Osteocyte (in vitro differentiated cells): ENCODE data around the gene CREB3L1. TPM values are rescaled to one million over a fixed set of nuclear protein-coding genes. Genes with fewer than 3 reads are reported as not detected.

Experiments used
- DNase-seq: peaks from one replicate; pipeline ENCODE4 v3.0.0; 2021; ENCODE audit warnings: mixed read lengths; ENCODE audit not compliant: unreplicated experiment; ENCODE audit errors: extremely low spot score
- H3K27ac Mint-ChIP-seq: one replicate; pipeline ENCODE4 v1.8.0; 2021; ENCODE audit warnings: mild to moderate bottlenecking, mixed read lengths; ENCODE audit not compliant: unreplicated experiment
- H3K27me3 Mint-ChIP-seq: one replicate; pipeline ENCODE4 v1.8.0; 2021; ENCODE audit warnings: mixed read lengths; ENCODE audit not compliant: unreplicated experiment
- H3K36me3 Mint-ChIP-seq: one replicate; pipeline ENCODE4 v1.8.0; 2021; ENCODE audit warnings: mixed read lengths; ENCODE audit not compliant: unreplicated experiment
- H3K4me1 Mint-ChIP-seq: one replicate; pipeline ENCODE4 v1.8.0; 2021; ENCODE audit warnings: mixed read lengths; ENCODE audit not compliant: unreplicated experiment
- H3K4me3 Mint-ChIP-seq: one replicate; pipeline ENCODE4 v1.8.0; 2021; ENCODE audit warnings: mild to moderate bottlenecking, moderate library complexity, mixed read lengths; ENCODE audit not compliant: unreplicated experiment
- H3K9me3 Mint-ChIP-seq: one replicate; pipeline ENCODE4 v1.8.0; 2021; ENCODE audit warnings: mixed read lengths; ENCODE audit not compliant: unreplicated experiment
- total RNA-seq: library from RNA; stranded (reverse); gene quantifications from 2 replicates; pipeline ENCODE4 v1.2.1, GENCODE V29; 2021
- TF ChIP-seq, protein P1 (sequence below): fragments of 200-600 bp; sonication (generic); IDR thresholded peaks from 2 replicates; pipeline ENCODE4 v1.5.0; 2021; ENCODE audit warnings: antibody characterized with exemption, mild to moderate bottlenecking, moderate library complexity

The CREB3L1 gene
- total RNA-seq, 1 donor from 2014 or later: 77.0 TPM

DNA sequence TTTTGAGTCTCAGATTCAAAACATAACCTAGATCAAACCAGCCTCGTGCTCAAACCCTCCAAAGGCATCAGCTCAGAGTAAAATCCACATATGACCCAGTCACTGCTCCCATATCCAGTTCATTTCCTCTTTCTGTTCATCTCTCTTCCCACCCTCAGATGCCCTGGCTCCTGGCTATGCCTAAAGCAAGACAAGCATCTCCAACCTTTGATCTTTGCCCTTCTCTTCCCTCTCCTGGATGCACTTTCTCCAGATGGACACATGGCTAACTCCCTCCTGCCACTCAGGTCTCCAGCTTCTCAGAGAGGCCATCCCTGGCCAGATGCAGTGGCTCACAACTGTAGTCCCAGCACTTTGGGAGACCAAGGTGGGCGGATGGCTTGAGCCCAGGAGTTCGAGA, 14.3 kb upstream of the CREB3L1 start:
- Mint-ChIP-seq H3K4me3 (no peak overlapping the region), H3K36me3 (no peaks in the 10 kb centered on the region)

DNA sequence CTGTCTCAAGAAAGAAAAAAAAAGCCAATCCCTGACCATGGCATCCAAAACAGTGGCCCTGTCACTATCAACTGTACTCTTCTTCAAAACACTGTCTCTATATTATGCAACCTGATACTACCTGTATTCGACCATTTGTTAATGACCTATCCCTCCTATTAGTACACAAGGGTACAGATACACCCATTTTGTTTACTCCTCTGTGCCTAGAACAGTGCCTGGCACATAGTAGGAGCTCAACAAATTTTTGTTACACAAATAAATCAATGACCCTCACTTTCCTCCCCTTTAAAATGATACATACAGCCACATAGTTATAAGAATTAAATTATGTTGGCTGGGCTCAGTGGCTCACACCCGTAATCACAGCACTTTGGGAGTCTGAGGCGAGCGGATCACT, 13.4 kb upstream of the CREB3L1 start:
- H3K27ac Mint-ChIP-seq: no peak overlapping the region
- H3K27me3 Mint-ChIP-seq: peaks cover 2% of the 10 kb centered on the region
- H3K4me1 Mint-ChIP-seq: no peaks in the 10 kb centered on the region
- DNase-seq: no peak
- TF ChIP-seq, protein P1, sequence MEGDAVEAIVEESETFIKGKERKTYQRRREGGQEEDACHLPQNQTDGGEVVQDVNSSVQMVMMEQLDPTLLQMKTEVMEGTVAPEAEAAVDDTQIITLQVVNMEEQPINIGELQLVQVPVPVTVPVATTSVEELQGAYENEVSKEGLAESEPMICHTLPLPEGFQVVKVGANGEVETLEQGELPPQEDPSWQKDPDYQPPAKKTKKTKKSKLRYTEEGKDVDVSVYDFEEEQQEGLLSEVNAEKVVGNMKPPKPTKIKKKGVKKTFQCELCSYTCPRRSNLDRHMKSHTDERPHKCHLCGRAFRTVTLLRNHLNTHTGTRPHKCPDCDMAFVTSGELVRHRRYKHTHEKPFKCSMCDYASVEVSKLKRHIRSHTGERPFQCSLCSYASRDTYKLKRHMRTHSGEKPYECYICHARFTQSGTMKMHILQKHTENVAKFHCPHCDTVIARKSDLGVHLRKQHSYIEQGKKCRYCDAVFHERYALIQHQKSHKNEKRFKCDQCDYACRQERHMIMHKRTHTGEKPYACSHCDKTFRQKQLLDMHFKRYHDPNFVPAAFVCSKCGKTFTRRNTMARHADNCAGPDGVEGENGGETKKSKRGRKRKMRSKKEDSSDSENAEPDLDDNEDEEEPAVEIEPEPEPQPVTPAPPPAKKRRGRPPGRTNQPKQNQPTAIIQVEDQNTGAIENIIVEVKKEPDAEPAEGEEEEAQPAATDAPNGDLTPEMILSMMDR: no peak
- H3K36me3 Mint-ChIP-seq: no peaks in the 10 kb centered on the region
- no peaks in the 10 kb centered on the region for H3K9me3 Mint-ChIP-seq
- no peak overlapping the region for H3K4me3 Mint-ChIP-seq

More for the DNA sequence above, 14.3 kb upstream of the CREB3L1 start:
- H3K27me3 Mint-ChIP-seq: peaks cover 2% of the 10 kb centered on the region
- no peak for DNase-seq
- TF ChIP-seq, protein P1: no peak
- H3K4me1 Mint-ChIP-seq: no peaks in the 10 kb centered on the region
- no peak overlapping the region for H3K27ac Mint-ChIP-seq
- no peaks in the 10 kb centered on the region for H3K9me3 Mint-ChIP-seq

DNA sequence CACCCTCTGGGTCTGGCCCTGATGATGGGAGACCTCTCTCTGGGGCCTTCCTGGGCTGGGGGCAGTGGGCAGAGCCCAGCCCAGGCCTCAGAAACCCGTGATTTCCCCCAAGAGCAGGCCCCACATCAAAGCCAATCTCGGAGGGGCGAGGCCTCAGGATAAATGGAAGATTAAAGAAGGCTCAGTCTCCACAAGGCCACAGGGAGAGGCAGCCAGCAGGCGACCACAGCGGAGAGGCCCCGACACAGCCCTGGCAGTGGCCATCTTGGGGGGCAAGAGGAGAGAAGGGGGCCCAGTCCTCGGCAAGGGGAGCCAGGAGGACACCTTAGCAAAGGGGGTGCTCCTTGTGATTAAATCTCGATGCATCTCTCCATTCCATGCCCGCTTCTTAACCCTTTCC, 12.5 kb upstream of the CREB3L1 start:
- no peaks in the 10 kb centered on the region for H3K36me3 Mint-ChIP-seq
- TF ChIP-seq, protein P1: no peak
- no peak for DNase-seq
- peaks cover 2% of the 10 kb centered on the region for H3K27me3 Mint-ChIP-seq
- no peak overlapping the region for H3K4me3 Mint-ChIP-seq
- H3K27ac Mint-ChIP-seq: no peak overlapping the region
- no peaks in the 10 kb centered on the region for H3K9me3 Mint-ChIP-seq
- no peaks in the 10 kb centered on the region for H3K4me1 Mint-ChIP-seq

DNA sequence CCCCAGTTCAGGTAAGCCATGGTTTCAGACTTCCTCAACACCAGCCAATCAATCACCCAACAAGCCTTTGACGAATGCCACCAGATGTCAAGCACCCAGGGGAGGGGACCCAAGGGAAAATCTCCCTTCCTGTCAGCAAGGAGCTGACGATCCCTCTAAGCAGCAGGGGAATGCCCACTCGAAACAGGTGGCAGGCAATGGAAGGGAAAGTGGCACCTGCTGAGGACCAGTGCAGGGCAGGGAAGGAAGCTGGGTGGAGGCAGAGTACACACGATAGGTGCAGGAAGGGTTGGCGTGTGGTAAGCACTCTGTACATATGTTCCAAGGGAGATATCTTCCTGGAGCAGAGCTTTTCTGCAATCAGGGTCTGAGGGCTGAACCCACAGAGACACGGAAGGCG, 11.7 kb upstream of the CREB3L1 start:
- Mint-ChIP-seq H3K36me3 (no peaks in the 10 kb centered on the region), H3K9me3 (no peaks in the 10 kb centered on the region)

DNA sequence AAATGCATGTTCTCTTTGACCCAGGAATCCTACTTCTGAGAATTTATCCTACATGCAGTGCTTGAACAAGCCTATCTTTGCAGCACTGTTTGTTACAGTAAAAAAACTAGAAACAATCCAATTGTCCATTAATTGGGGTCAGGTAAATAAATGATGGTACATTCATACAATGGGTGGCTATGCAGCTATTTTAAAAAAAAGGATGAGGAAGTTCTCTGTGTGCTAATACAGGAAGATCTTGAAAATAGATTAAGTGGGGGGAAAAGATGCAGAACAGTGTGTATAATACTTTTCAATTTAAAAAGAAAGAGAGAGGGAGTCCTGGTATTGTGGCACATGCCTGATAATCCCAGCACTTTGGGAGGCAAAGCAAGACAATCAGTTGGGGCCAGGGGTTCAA, 9.5 kb upstream of the CREB3L1 start:
- Mint-ChIP-seq H3K27ac (no peak overlapping the region), H3K36me3 (no peaks in the 10 kb centered on the region), H3K4me3 (no peak overlapping the region), H3K27me3 (peaks cover 2% of the 10 kb centered on the region), H3K4me1 (peaks cover 22% of the 10 kb centered on the region), H3K9me3 (no peaks in the 10 kb centered on the region)
- TF ChIP-seq, protein P1: no peak
- DNase-seq: no peak

More for the DNA sequence above, 11.7 kb upstream of the CREB3L1 start:
- TF ChIP-seq, protein P1: no peak
- Mint-ChIP-seq H3K27me3 (peaks cover 2% of the 10 kb centered on the region), H3K4me1 (peaks cover under 1% of the 10 kb centered on the region), H3K27ac (no peak overlapping the region), H3K4me3 (no peak overlapping the region)
- DNase-seq: no peak
